Mesenchymal stem cell (in vitro differentiated cells and primary cell): ENCODE measurements around the gene FSHR.

ENCODE experiments used
- DNase-seq: peaks from one replicate; pipeline ENCODE4 v3.0.0-alpha.2; 2013
- H2AFZ ChIP-seq: one replicate; pipeline ENCODE4 v1.6.1; 2013; ENCODE audit warnings: low read depth, mild to moderate bottlenecking, control low read depth, inconsistent platforms, low read length, moderate library complexity
- H2AK5ac ChIP-seq: 2 replicates; pipeline ENCODE4 v1.6.1; 2013; ENCODE audit warnings: low read length, moderate library complexity, mild to moderate bottlenecking, inconsistent platforms; ENCODE audit not compliant: severe bottlenecking
- H2BK120ac ChIP-seq: one replicate; pipeline ENCODE4 v1.6.1; 2013; ENCODE audit warnings: low read depth, mild to moderate bottlenecking, inconsistent platforms, low read length, moderate library complexity
- H2BK12ac ChIP-seq, 2 experiments: one replicate each; pipeline ENCODE4 v1.6.1; 2013; ENCODE audit warnings: inconsistent platforms in 2 of 2, low read length in 2 of 2, mild to moderate bottlenecking in 2 of 2, moderate library complexity in 2 of 2, control low read depth in 1 of 2
- H2BK15ac ChIP-seq: one replicate; pipeline ENCODE4 v1.6.1; 2013; ENCODE audit warnings: mild to moderate bottlenecking, low read depth, inconsistent platforms; ENCODE audit not compliant: poor library complexity, severe bottlenecking
- H2BK5ac ChIP-seq: 2 replicates; pipeline ENCODE4 v1.6.1; 2013; ENCODE audit warnings: low read depth, mild to moderate bottlenecking, low read length, control low read depth, inconsistent platforms; ENCODE audit not compliant: poor library complexity, severe bottlenecking
- H3K14ac ChIP-seq, 2 experiments: one replicate each; pipeline ENCODE4 v1.6.1; 2013; ENCODE audit warnings: inconsistent platforms in 2 of 2, low read length in 2 of 2, control low read depth in 1 of 2, mild to moderate bottlenecking in 1 of 2, moderate library complexity in 1 of 2
- H3K18ac ChIP-seq, 2 experiments: one replicate each; pipeline ENCODE4 v1.6.1; 2013; ENCODE audit warnings: inconsistent platforms in 2 of 2, low read length in 2 of 2, control low read depth in 1 of 2, low read depth in 1 of 2, mild to moderate bottlenecking in 1 of 2
- H3K23ac ChIP-seq, 2 experiments: one replicate each; pipeline ENCODE4 v1.6.1; 2013; ENCODE audit warnings: inconsistent platforms in 2 of 2, low read length in 2 of 2, mild to moderate bottlenecking in 2 of 2, moderate library complexity in 2 of 2, control low read depth in 1 of 2
- H3K27ac ChIP-seq: 2 replicates; pipeline ENCODE4 v1.5.1; 2013; ENCODE audit warnings: mild to moderate bottlenecking, moderate library complexity, low read length, control low read depth, inconsistent platforms; ENCODE audit not compliant: poor library complexity, severe bottlenecking
- H3K27me3 ChIP-seq, 2 experiments: 2 replicates each; pipeline versions ENCODE4 v1.6.1 to v1.7.0; 2013; ENCODE audit warnings: low read length in 2 of 2, mild to moderate bottlenecking in 2 of 2, moderate library complexity in 2 of 2, control low read depth in 1 of 2, inconsistent platforms in 1 of 2; ENCODE audit not compliant: control insufficient read depth in 1 of 2, insufficient read depth in 1 of 2
- H3K36me3 ChIP-seq, 2 experiments: 2 replicates each; pipeline versions ENCODE4 v1.6.1 to v1.7.0; 2013; ENCODE audit warnings: low read length in 2 of 2, control low read depth in 1 of 2, inconsistent platforms in 1 of 2, low read depth in 1 of 2, mild to moderate bottlenecking in 1 of 2; ENCODE audit not compliant: insufficient read depth in 2 of 2, control insufficient read depth in 1 of 2
- H3K4ac ChIP-seq, 2 experiments: one replicate each; pipeline ENCODE4 v1.6.1; 2013; ENCODE audit warnings: inconsistent platforms in 2 of 2, low read length in 2 of 2, mild to moderate bottlenecking in 2 of 2, moderate library complexity in 2 of 2, control low read depth in 1 of 2, low read depth in 1 of 2
- H3K4me1 ChIP-seq: 2 replicates; pipeline ENCODE4 v1.6.1; 2013; ENCODE audit warnings: low read depth, low read length, control low read depth; ENCODE audit not compliant: control insufficient read depth, insufficient read depth
- H3K4me2 ChIP-seq: 2 replicates; pipeline ENCODE4 v1.6.1; 2013; ENCODE audit warnings: low read length, mild to moderate bottlenecking, inconsistent platforms; ENCODE audit not compliant: poor library complexity, severe bottlenecking
- H3K4me3 ChIP-seq, 2 experiments: 2 replicates each; pipeline versions ENCODE4 v1.5.1 to v1.7.0; 2013; ENCODE audit warnings: low read length in 2 of 2, mild to moderate bottlenecking in 2 of 2, control low read depth in 1 of 2, low read depth in 1 of 2; ENCODE audit not compliant: insufficient read depth in 1 of 2
- H3K79me1 ChIP-seq: replicated peaks from 2 replicates; pipeline ENCODE4 v1.6.1; 2013; ENCODE audit warnings: mild to moderate bottlenecking, control low read depth, low read length, inconsistent platforms; ENCODE audit not compliant: poor library complexity, severe bottlenecking
- H3K9ac ChIP-seq: 2 replicates; pipeline ENCODE4 v1.7.0; 2013; ENCODE audit warnings: mild to moderate bottlenecking, low read length, moderate library complexity
- H3K9me3 ChIP-seq: 2 replicates; pipeline ENCODE4 v1.7.0; 2013; ENCODE audit warnings: mild to moderate bottlenecking, low read length; ENCODE audit not compliant: control insufficient read depth
- H4K8ac ChIP-seq: one replicate; pipeline ENCODE4 v1.6.1; 2013; ENCODE audit warnings: inconsistent platforms, mild to moderate bottlenecking, low read length, moderate library complexity
- H4K91ac ChIP-seq: one replicate; pipeline ENCODE4 v1.6.1; 2013; ENCODE audit warnings: mild to moderate bottlenecking, low read length, inconsistent platforms
- WGBS: methylation state at CpG from one replicate; pipeline ENCODE4 v1.1.7; 2013; ENCODE audit warnings: mixed read lengths; 5-methylcytosine and 5-hydroxymethylcytosine counted together

FSHR gene

GRCh38 chr2:48965204-48965603, 189.1 kb downstream of the FSHR start:
- Histone ChIP-seq H3K23ac (no peak overlapping the region), H4K91ac (no peak overlapping the region), H3K36me3 (no peaks in the 10 kb centered on the region), H2BK5ac (no peak overlapping the region), H3K4me1 (no peaks in the 10 kb centered on the region), H3K79me1 (no peaks in the 10 kb centered on the region), H3K14ac (no peak overlapping the region), H2BK12ac (no peak overlapping the region), H2AK5ac (no peak overlapping the region), H2BK120ac (no peak overlapping the region), H3K18ac (no peak overlapping the region), H2AFZ (no peak overlapping the region), H3K27me3 (no peaks in the 10 kb centered on the region), H4K8ac (no peak overlapping the region), H3K9me3 (no peaks in the 10 kb centered on the region), H2BK15ac (no peak overlapping the region), H3K4me3 (no peak overlapping the region), H3K27ac (no peak overlapping the region), H3K4ac (no peak overlapping the region), H3K4me2 (no peak overlapping the region), H3K9ac (no peak overlapping the region)
- 67% methylated on average over 1 of the region's 1 CpG for WGBS
- DNase-seq: no peak

DNA sequence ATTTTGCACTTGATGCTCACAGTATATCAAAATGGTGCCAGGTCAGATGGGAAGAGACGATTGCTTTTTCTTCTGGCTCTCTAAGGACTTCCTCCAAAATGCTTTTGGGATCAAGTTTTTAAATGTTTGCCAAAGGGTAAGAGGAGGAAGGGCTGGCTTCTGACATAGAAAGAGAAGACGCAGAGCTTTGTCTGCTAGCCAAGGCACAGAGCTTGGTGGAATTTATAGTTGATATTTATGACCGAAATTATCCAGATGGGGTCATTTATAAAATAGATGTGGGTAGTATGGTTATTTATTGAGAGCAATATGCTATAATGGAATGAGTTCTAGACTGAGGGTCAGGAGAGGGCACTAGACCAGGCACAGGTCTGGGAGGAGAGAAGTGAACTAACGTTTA, 193.3 kb downstream of the FSHR start:
- Histone ChIP-seq H3K9me3 (no peaks in the 10 kb centered on the region), H3K23ac (no peak overlapping the region), H3K14ac (no peak overlapping the region), H3K27me3 (no peaks in the 10 kb centered on the region), H2AK5ac (no peak overlapping the region), H4K8ac (no peak overlapping the region), H3K4me1 (no peaks in the 10 kb centered on the region), H3K4me3 (no peak overlapping the region), H3K79me1 (no peaks in the 10 kb centered on the region), H3K36me3 (no peaks in the 10 kb centered on the region), H2BK120ac (no peak overlapping the region), H2BK15ac (no peak overlapping the region), H3K9ac (no peak overlapping the region), H3K4me2 (no peak overlapping the region), H4K91ac (no peak overlapping the region), H3K18ac (no peak overlapping the region), H2BK5ac (no peak overlapping the region), H3K4ac (no peak overlapping the region), H3K27ac (no peak overlapping the region), H2BK12ac (no peak overlapping the region), H2AFZ (no peak overlapping the region)
- no peak for DNase-seq
- WGBS: 92% methylated on average over 4 of the region's 4 CpGs

DNA sequence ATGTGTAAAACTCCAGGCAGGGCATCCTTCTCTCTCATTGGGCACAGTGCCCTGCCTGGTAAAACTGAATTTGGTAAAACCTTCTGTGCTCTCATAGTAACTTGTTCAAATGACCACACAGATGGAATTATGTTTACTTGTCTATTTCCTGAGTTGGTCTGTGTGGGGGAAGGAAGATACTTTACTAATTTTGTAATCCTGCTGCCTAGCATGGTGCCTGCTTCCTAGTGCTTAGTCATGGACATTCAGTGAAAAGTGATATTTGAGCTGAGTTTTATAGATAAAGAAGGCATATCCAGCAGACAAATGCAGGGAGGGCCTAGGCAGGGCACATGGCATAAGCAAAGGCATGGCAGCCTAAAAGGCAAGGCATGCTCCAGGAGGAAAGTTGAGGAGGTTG, 199.4 kb downstream of the FSHR start:
- Histone ChIP-seq H3K14ac (no peak overlapping the region), H3K27me3 (no peaks in the 10 kb centered on the region), H2BK12ac (no peak overlapping the region), H3K23ac (no peak overlapping the region), H3K4me3 (no peak overlapping the region), H3K9ac (no peak overlapping the region), H3K79me1 (no peaks in the 10 kb centered on the region), H3K27ac (no peak overlapping the region), H3K36me3 (no peaks in the 10 kb centered on the region), H3K4me2 (no peak overlapping the region), H4K8ac (no peak overlapping the region), H2BK120ac (no peak overlapping the region), H2BK15ac (no peak overlapping the region), H2AK5ac (no peak overlapping the region), H2BK5ac (no peak overlapping the region), H2AFZ (no peak overlapping the region), H3K18ac (no peak overlapping the region), H3K4me1 (no peaks in the 10 kb centered on the region), H3K9me3 (no peaks in the 10 kb centered on the region), H3K4ac (no peak overlapping the region), H4K91ac (no peak overlapping the region)
- peak; percentile 18 for DNase-seq

DNA sequence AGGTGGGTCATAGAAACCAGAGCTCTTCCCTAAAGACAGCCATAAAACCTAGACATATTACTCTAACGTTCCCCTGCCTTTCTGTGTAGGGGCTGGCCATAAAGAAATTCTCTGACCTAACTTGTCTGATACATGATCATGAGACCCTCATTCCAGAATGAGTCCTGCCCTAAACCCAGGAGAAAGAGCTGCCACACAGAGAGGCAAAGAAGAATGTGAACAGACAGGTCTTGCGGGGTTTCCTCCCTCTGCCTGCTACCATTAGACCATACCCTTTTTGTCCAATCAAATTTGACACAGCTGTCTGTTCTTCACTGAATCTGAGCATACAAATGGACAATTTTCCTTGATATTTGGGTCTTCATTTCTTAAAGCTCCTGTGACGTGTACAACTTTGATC, 200.0 kb downstream of the FSHR start:
- H4K8ac ChIP-seq: no peak overlapping the region
- no peak overlapping the region for H3K18ac ChIP-seq
- H3K4me3 ChIP-seq: no peak overlapping the region
- no peaks in the 10 kb centered on the region for H3K9me3 ChIP-seq
- H4K91ac ChIP-seq: no peak overlapping the region
- no peak overlapping the region for H2BK12ac ChIP-seq
- whole genome bisulfite sequencing: 86% methylated on average over 3 of the region's 3 CpGs
- H3K36me3 ChIP-seq: no peaks in the 10 kb centered on the region
- no peak overlapping the region for H3K9ac ChIP-seq
- no peak overlapping the region for H3K4ac ChIP-seq
- H3K4me2 ChIP-seq: no peak overlapping the region
- no peaks in the 10 kb centered on the region for H3K79me1 ChIP-seq
- no peaks in the 10 kb centered on the region for H3K4me1 ChIP-seq
- DNase-seq: no peak
- no peak overlapping the region for H2BK5ac ChIP-seq
- no peak overlapping the region for H3K14ac ChIP-seq
- H3K27me3 ChIP-seq: no peaks in the 10 kb centered on the region
- H2BK120ac ChIP-seq: no peak overlapping the region
- H3K23ac ChIP-seq: no peak overlapping the region
- H2BK15ac ChIP-seq: no peak overlapping the region
- no peak overlapping the region for H3K27ac ChIP-seq
- H2AFZ ChIP-seq: no peak overlapping the region
- no peak overlapping the region for H2AK5ac ChIP-seq
